Spleen (tissue), 11 donors: Measurements from ENCODE around the gene IFITM10. TPM values are rescaled to one million over a fixed set of nuclear protein-coding genes. Genes with fewer than 3 reads are reported as not detected.
A peak's percentile ranks its signal among the peaks of the same experiment; 100 is the strongest.

ENCODE experiments used
- DNase-seq: peaks from one replicate; pipeline ENCODE4 v3.0.0-alpha.2; 2020
- H3K27ac ChIP-seq, 8 donors: fragments of 200-600 bp; sonication (generic) in 7 of 8; 1 replicate in 4 of 8; 2 replicates in 4 of 8; pipeline versions ENCODE4 v1.5.0 to v1.8.0; 2016 to 2021; ENCODE audit warnings: inconsistent platforms in 4 of 8, mild to moderate bottlenecking in 4 of 8, moderate library complexity in 1 of 8
- H3K27me3 ChIP-seq, 7 donors: fragments of 200-600 bp; sonication (generic) in 6 of 7; replicated peaks in 1 of 7; 1 replicate in 4 of 7; 2 replicates in 3 of 7; pipeline versions ENCODE4 v1.5.0 to v1.8.0; 2016 to 2021; ENCODE audit warnings: inconsistent platforms in 3 of 7, mild to moderate bottlenecking in 1 of 7
- H3K36me3 ChIP-seq, 6 donors: fragments of 200-600 bp; sonication (generic) in 5 of 6; 1 replicate in 4 of 6; 2 replicates in 2 of 6; pipeline versions ENCODE4 v1.5.0 to v1.8.0; 2016 to 2021; ENCODE audit warnings: inconsistent platforms in 2 of 6
- H3K4me1 ChIP-seq, 6 donors: fragments of 200-600 bp; sonication (generic) in 5 of 6; 1 replicate in 3 of 6; 2 replicates in 3 of 6; pipeline versions ENCODE4 v1.5.0 to v1.8.0; 2016 to 2021; ENCODE audit warnings: inconsistent platforms in 3 of 6
- H3K4me3 ChIP-seq, 8 donors: fragments of 200-600 bp; sonication (generic) in 7 of 8; 1 replicate in 4 of 8; 2 replicates in 4 of 8; pipeline versions ENCODE4 v1.5.0 to v1.8.0; 2016 to 2021; ENCODE audit warnings: inconsistent platforms in 4 of 8, mild to moderate bottlenecking in 4 of 8, moderate library complexity in 2 of 8
- H3K9me3 ChIP-seq, 8 donors: fragments of 200-600 bp; sonication (generic) in 7 of 8; 1 replicate in 4 of 8; 2 replicates in 4 of 8; pipeline versions ENCODE4 v1.5.0 to v1.8.0; 2016 to 2021; ENCODE audit warnings: inconsistent platforms in 4 of 8
- POLR2A ChIP-seq, 3 donors: fragments of 450-650 bp; IDR thresholded peaks; one replicate each; pipeline ENCODE4 v1.5.1; 2017; ENCODE audit warnings: antibody characterized with exemption in 3 of 3, mild to moderate bottlenecking in 1 of 3
- POLR2AphosphoS5 ChIP-seq, 3 donors: sonication (generic); formaldehyde crosslinking; IDR thresholded peaks; one replicate each; pipeline ENCODE4 v1.5.1; 2017; ENCODE audit warnings: antibody characterized with exemption in 3 of 3
- whole genome bisulfite sequencing, 5 donors: extraction: QIAGEN DNeasy Blood & Tissue Kit in 3 of 5; methylation state at CpG; one replicate each; pipeline versions ENCODE4 v1.1.5 to v1.1.7; 2013 to 2018; 5-methylcytosine and 5-hydroxymethylcytosine counted together
- intact Hi-C: fragments of 100-400 bp; cut with DNase I; formaldehyde crosslinking; loops from one replicate; pipeline ENCODE4 v1.15.0; 2023; ENCODE audit warnings: low total_unique reads
- polyA plus RNA-seq, 3 donors: library from polyadenylated mRNA; stranded (reverse); fragments of 200-250 nt; gene quantifications; one replicate each; pipeline ENCODE4 v1.2.1, GENCODE V29; 2013
- total RNA-seq, 7 donors: library from RNA; depleted of rRNA in 3 of 7; stranded (reverse); fragments of >200 nt in 3 of 7; fragmentation: NEBNext Ultra II Directional in 4 of 7; extraction: Animal tissue kit (Norgen Biotek cat#: 25700) in 4 of 7; gene quantifications; one replicate each; pipeline versions ENCODE4 v1.1.0 to v1.2.1, GENCODE V29; 2016 to 2021
- TF ChIP-seq, protein P1 (sequence below), 11 experiments: fragments of 200-600 bp in 7 of 11; fragments of 450-650 bp in 4 of 11; sonication (generic) in 4 of 11; IDR thresholded peaks in 8 of 11; conservative IDR thresholded peaks in 3 of 11; 1 replicate in 7 of 11; 2 replicates in 4 of 11; pipeline versions ENCODE4 v1.4.0 to v1.8.0; 2016 to 2021; ENCODE audit warnings: antibody characterized with exemption in 11 of 11, inconsistent platforms in 4 of 11, mild to moderate bottlenecking in 1 of 11
- donor health status: healthy with polysubstance abuse.
- donor health status: DM: no; HTN: no; CAD: no; lungs with moderate emphysema.
- donor health status: DM: no; HTN: no; CAD: no.
- donor health status: Bipolar disorder and iron deficiency.
- donor health status: healthy.
- donor health status: DM: no; HTN: no; CAD: no.
- donor health status: DM: yes; HTN: yes; CAD: no.

The IFITM10 gene
- total and polyA plus RNA-seq, 10 donors, result 0.80 to 41.6 (median 7.3) TPM

DNA sequence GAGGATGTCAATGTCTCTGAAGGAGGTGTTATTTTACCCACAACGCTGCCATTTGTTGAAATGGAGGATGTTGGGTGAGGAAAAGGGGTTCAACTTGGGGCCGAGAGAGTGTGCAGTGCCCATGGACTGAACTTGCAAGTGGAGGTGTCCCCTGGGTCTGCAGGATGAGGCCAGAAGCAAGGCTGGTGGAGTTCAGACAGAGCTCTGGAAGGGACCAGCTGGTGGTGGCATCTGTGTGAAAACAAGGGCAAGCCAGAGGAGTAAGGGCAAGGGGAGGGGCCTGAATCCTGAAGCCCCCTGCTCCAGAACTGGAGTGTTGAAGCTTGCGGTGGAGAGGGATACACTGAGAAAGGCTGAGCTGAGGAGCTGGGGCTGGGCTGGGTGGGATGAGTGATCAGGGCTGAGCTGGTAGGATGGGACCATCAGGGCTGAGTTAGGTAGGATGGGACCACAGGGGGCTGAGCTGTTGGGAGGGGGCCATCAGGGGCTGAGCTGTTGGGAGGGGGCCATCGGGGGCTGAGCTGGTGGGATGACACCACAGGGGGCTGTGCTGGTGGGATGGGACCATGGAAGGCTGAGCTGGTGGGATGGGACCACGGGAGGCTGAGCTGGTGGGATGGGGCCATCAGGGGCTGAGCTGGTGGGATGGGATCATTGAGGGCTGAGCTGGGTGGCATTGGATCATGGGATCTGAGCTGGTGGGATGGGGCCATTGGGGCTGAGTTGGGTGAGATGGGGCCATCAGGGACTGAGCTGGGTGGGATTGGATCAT, 26.7 kb upstream of the IFITM10 start:
- H3K27ac ChIP-seq, result peak overlapping the region in 6 of 8 donors; percentile 69 to 90 (median 80)
- no peak for DNase-seq
- no peak for TF ChIP-seq POLR2AphosphoS5 (IDR thresholded peaks at IDR 0.05)
- TF ChIP-seq, protein P1, sequence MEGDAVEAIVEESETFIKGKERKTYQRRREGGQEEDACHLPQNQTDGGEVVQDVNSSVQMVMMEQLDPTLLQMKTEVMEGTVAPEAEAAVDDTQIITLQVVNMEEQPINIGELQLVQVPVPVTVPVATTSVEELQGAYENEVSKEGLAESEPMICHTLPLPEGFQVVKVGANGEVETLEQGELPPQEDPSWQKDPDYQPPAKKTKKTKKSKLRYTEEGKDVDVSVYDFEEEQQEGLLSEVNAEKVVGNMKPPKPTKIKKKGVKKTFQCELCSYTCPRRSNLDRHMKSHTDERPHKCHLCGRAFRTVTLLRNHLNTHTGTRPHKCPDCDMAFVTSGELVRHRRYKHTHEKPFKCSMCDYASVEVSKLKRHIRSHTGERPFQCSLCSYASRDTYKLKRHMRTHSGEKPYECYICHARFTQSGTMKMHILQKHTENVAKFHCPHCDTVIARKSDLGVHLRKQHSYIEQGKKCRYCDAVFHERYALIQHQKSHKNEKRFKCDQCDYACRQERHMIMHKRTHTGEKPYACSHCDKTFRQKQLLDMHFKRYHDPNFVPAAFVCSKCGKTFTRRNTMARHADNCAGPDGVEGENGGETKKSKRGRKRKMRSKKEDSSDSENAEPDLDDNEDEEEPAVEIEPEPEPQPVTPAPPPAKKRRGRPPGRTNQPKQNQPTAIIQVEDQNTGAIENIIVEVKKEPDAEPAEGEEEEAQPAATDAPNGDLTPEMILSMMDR (IDR thresholded peaks at IDR 0.05 in 8 of 11, conservative IDR thresholded peaks at IDR 0.05 in 3 of 11), result no peak
- TF ChIP-seq POLR2A (IDR thresholded peaks at IDR 0.05), result no peak
- 79 to 89% (median 88%) methylated on average over 5 of the region's 5 CpGs for WGBS, 5 donors
- peaks cover 3 to 67% (median 36%) of the 10 kb centered on the region in 6 donors for H3K4me1 ChIP-seq
- intact Hi-C loops, result no loop called here
- no peaks in the 10 kb centered on the region for H3K36me3 ChIP-seq
- peak overlapping the region in 1 of 8 donors; percentile 17 for H3K4me3 ChIP-seq
- peaks cover 0 to 8% (median 0%) of the 10 kb centered on the region in 7 donors for H3K27me3 ChIP-seq
- no peaks in the 10 kb centered on the region for H3K9me3 ChIP-seq

DNA sequence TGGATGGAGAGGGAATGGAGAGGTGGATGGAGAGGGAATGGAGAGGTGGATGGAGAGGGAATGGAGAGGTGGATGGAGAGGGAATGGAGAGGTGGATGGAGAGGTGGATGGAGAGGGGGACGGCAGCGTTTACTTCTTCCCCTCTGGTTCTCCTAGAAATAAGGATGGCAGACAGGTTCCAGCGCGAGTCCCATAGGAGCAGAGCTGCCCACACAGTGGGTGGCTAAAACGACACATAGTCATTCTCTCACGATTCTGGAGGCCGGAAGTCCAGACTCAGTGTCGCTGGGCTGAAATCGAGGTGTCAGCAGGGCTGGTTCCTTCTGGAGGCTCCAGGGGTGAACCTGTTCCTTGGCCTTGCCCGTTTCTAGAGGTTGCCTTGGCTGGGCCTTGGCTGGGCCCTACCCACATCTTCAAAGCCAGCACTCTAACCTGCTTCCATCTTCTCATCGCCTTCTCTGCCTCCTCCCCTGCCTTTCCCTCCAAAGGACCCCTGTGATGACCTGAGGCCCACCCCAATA, 26.0 kb upstream of the IFITM10 start:
- no peaks in the 10 kb centered on the region for H3K36me3 ChIP-seq
- H3K27me3 ChIP-seq, result peaks cover 0 to 8% (median 0%) of the 10 kb centered on the region in 7 donors
- DNase-seq, result peak; percentile 40
- intact Hi-C loops, result no loop called here
- H3K9me3 ChIP-seq, result no peaks in the 10 kb centered on the region
- H3K4me3 ChIP-seq, result no peak overlapping the region
- peaks cover 1 to 67% (median 35%) of the 10 kb centered on the region in 6 donors for H3K4me1 ChIP-seq
- TF ChIP-seq, protein P1 (IDR thresholded peaks at IDR 0.05 in 8 of 11, conservative IDR thresholded peaks at IDR 0.05 in 3 of 11), result no peak
- TF ChIP-seq POLR2AphosphoS5 (IDR thresholded peaks at IDR 0.05), result no peak
- TF ChIP-seq POLR2A (IDR thresholded peaks at IDR 0.05), result no peak
- H3K27ac ChIP-seq, result peak overlapping the region in 2 of 8 donors; percentile 83 to 90
- 80 to 92% (median 87%) methylated on average over 11 of the region's 11 CpGs for WGBS, 5 donors

DNA sequence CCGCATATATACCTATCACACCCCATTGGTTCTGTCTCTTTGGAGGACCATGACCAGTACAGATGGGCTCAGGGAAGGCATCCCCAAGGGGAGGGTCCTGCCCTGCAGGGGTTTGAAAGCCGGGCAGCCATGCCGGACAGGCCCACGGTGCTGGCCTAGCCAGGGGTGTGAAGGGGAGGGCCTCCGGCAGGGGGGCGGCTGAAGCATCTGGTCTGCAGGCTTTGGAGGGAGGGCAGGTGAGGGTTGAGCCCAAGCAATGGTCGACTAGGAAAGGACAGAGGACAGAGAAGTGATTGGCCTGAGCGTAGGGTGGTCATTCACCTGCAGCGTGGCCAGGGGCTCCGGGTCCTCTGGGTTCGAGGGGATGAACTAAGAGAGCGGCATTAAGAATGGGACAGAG, 24.5 kb upstream of the IFITM10 start:
- H3K36me3 ChIP-seq, result no peaks in the 10 kb centered on the region
- intact Hi-C loops, result no loop called here

More for the DNA sequence above, 24.5 kb upstream of the IFITM10 start:
- Histone ChIP-seq H3K4me3 (no peak overlapping the region), H3K4me1 (peaks cover 0 to 67% (median 26%) of the 10 kb centered on the region in 6 donors), H3K27ac (no peak overlapping the region), H3K27me3 (peaks cover 0 to 8% (median 0%) of the 10 kb centered on the region in 7 donors), H3K9me3 (no peaks in the 10 kb centered on the region)
- TF ChIP-seq POLR2AphosphoS5 (IDR thresholded peaks at IDR 0.05), result no peak
- no peak for TF ChIP-seq POLR2A (IDR thresholded peaks at IDR 0.05)
- TF ChIP-seq, protein P1 (IDR thresholded peaks at IDR 0.05 in 8 of 11, conservative IDR thresholded peaks at IDR 0.05 in 3 of 11), result no peak
- 81 to 88% (median 85%) methylated on average over 12 of the region's 12 CpGs for WGBS, 5 donors
- peak; percentile 68 for DNase-seq
